IMR-90 (cell line): ENCODE data around the gene TFCP2. TPM values are rescaled to one million over a fixed set of nuclear protein-coding genes. Genes with fewer than 3 reads are reported as not detected.
A peak's percentile ranks its signal among the peaks of the same experiment; 100 is the strongest.

ENCODE experiments used
- ATAC-seq: fragments of 200-7000 bp; cut with Tn5 transposase; 2 replicates; pipeline ENCODE4 v1.9.1; 2020; ENCODE audit warnings: low read depth, mild to moderate bottlenecking, moderate library complexity
- BruUV-seq: library from RNA; stranded (reverse); fragments of 400-500 nt; replicated peaks from 2 replicates; lab custom pipeline; 2021; lab: Mats Ljungman, UMichigan
- CTCF ChIA-PET: fragments of 300-600 bp; formaldehyde crosslinking; extraction: SDS; loops from one replicate; lab custom pipeline; 2021; ENCODE audit warnings: antibody characterized with exemption; lab: Yijun Ruan, JAX
- POLR2A ChIA-PET: fragments of 300-600 bp; sonication (Branson Sonifier 250); formaldehyde crosslinking; loops from one replicate; lab custom pipeline; 2022; ENCODE audit warnings: antibody characterized with exemption; ENCODE audit not compliant: unreplicated experiment; lab: Charles Lee
- DNase-seq: peaks from one replicate; pipeline ENCODE4 v3.0.0; 2013
- H2AFZ ChIP-seq: replicated peaks from 2 replicates; pipeline ENCODE3; 2013; ENCODE audit warnings: low read length, mild to moderate bottlenecking; ENCODE audit not compliant: poor library complexity
- H2AK5ac ChIP-seq: 2 replicates; pipeline ENCODE4 v1.6.1; 2013; ENCODE audit warnings: low read depth, low read length, inconsistent platforms
- H2AK9ac ChIP-seq: replicated peaks from 2 replicates; pipeline ENCODE3; 2013; ENCODE audit warnings: mild to moderate bottlenecking, low read depth, low read length, moderate library complexity; ENCODE audit not compliant: poor library complexity
- H2BK120ac ChIP-seq: 2 replicates; pipeline ENCODE4 v1.6.1; 2013; ENCODE audit warnings: low read depth, low read length, inconsistent platforms
- H2BK15ac ChIP-seq: 3 replicates; pipeline ENCODE4 v1.6.1; 2013; ENCODE audit warnings: low read depth, low read length, inconsistent platforms
- H2BK20ac ChIP-seq: 2 replicates; pipeline ENCODE4 v1.6.1; 2013; ENCODE audit warnings: low read depth, mild to moderate bottlenecking, inconsistent platforms, low read length, moderate library complexity
- H2BK5ac ChIP-seq: 2 replicates; pipeline ENCODE4 v1.6.1; 2013; ENCODE audit warnings: mild to moderate bottlenecking, low read depth, low read length, inconsistent platforms; ENCODE audit not compliant: poor library complexity, severe bottlenecking
- H3K14ac ChIP-seq: replicated peaks from 2 replicates; pipeline ENCODE4 v1.6.1; 2013; ENCODE audit warnings: low read depth, low read length, inconsistent platforms
- H3K18ac ChIP-seq: 2 replicates; pipeline ENCODE4 v1.6.1; 2013; ENCODE audit warnings: low read depth, low read length, control low read depth
- H3K23ac ChIP-seq: 2 replicates; pipeline ENCODE4 v1.6.1; 2013; ENCODE audit warnings: low read depth, low read length, inconsistent platforms
- H3K27ac ChIP-seq: 2 replicates; pipeline ENCODE4 v1.5.1; 2013; ENCODE audit warnings: mild to moderate bottlenecking, control low read depth, low read length; ENCODE audit not compliant: insufficient read depth
- H3K27me3 ChIP-seq: 2 replicates; pipeline ENCODE4 v1.6.1; 2013; ENCODE audit warnings: low read length; ENCODE audit not compliant: control insufficient read depth, insufficient read depth
- H3K36me3 ChIP-seq: 2 replicates; pipeline ENCODE4 v1.6.1; 2013; ENCODE audit warnings: low read length, mixed read lengths; ENCODE audit not compliant: control insufficient read depth, insufficient read depth
- H3K4ac ChIP-seq: 2 replicates; pipeline ENCODE4 v1.6.1; 2013; ENCODE audit warnings: low read depth, low read length, inconsistent platforms
- H3K4me1 ChIP-seq: 2 replicates; pipeline ENCODE4 v1.6.1; 2013; ENCODE audit warnings: low read length, mixed read lengths; ENCODE audit not compliant: control insufficient read depth, insufficient read depth
- H3K4me2 ChIP-seq: 2 replicates; pipeline ENCODE4 v1.6.1; 2013; ENCODE audit warnings: low read depth, mild to moderate bottlenecking, control low read depth, low read length, moderate library complexity
- H3K4me3 ChIP-seq: 2 replicates; pipeline ENCODE4 v1.5.1; 2013; ENCODE audit warnings: low read depth, mild to moderate bottlenecking, control low read depth, low read length, moderate library complexity; ENCODE audit not compliant: insufficient read depth
- H3K56ac ChIP-seq: 2 replicates; pipeline ENCODE4 v1.6.1; 2013; ENCODE audit warnings: low read length, inconsistent platforms; ENCODE audit not compliant: insufficient read depth; ENCODE audit errors: extremely low read depth
- H3K79me1 ChIP-seq, 2 experiments: 2 replicates each; pipeline ENCODE4 v1.6.1; 2013; ENCODE audit warnings: low read length in 2 of 2, inconsistent platforms in 1 of 2, low read depth in 1 of 2
- H3K9ac ChIP-seq: 2 replicates; pipeline ENCODE4 v1.6.1; 2013; ENCODE audit warnings: low read depth, low read length, control low read depth
- H3K9me1 ChIP-seq: 2 replicates; pipeline ENCODE4 v1.6.1; 2013; ENCODE audit warnings: low read length, inconsistent platforms; ENCODE audit not compliant: insufficient read depth
- H3K9me3 ChIP-seq: 2 replicates; pipeline ENCODE4 v1.6.1; 2013; ENCODE audit warnings: low read length; ENCODE audit not compliant: control insufficient read depth, insufficient read depth
- H4K20me1 ChIP-seq: 2 replicates; pipeline ENCODE4 v1.6.1; 2013; ENCODE audit warnings: low read length, inconsistent platforms; ENCODE audit not compliant: insufficient read depth
- H4K5ac ChIP-seq: 2 replicates; pipeline ENCODE4 v1.6.1; 2013; ENCODE audit warnings: mild to moderate bottlenecking, low read depth, low read length, control low read depth
- H4K8ac ChIP-seq, 2 experiments: 2 replicates each; pipeline ENCODE4 v1.6.1; 2013; ENCODE audit warnings: low read depth in 2 of 2, low read length in 2 of 2, control low read depth in 1 of 2, inconsistent platforms in 1 of 2
- H4K91ac ChIP-seq: 2 replicates; pipeline ENCODE4 v1.6.1; 2013; ENCODE audit warnings: low read depth, low read length, inconsistent platforms; ENCODE audit not compliant: insufficient read depth
- MAFK ChIP-seq: IDR thresholded peaks from 2 replicates; pipeline ENCODE4 v1.6.1; 2012; ENCODE audit warnings: low read depth, low read length, improper control_type of control experiment
- MAZ ChIP-seq: IDR thresholded peaks from 2 replicates; pipeline ENCODE4 v1.6.1; 2012; ENCODE audit warnings: low read depth, mild to moderate bottlenecking, low read length, improper control_type of control experiment, moderate library complexity, borderline replicate concordance
- RAD21 ChIP-seq: IDR thresholded peaks from 2 replicates; pipeline ENCODE4 v1.6.1; 2012; ENCODE audit warnings: low read length, improper control_type of control experiment
- RFX5 ChIP-seq: IDR thresholded peaks from 2 replicates; pipeline ENCODE4 v1.8.0; 2012; ENCODE audit warnings: low read depth, mild to moderate bottlenecking, low read length, moderate library complexity
- SMC3 ChIP-seq: fragments of 150-350 bp; IDR thresholded peaks from 2 replicates; pipeline ENCODE4 v1.6.1; 2016; ENCODE audit warnings: low read depth, mild to moderate bottlenecking, antibody characterized with exemption, low read length, moderate library complexity
- WGBS, 2 experiments: methylation state at CpG; one replicate each; pipeline versions ENCODE4 v1.1.5 to v1.1.7; 2013; ENCODE audit warnings: missing lambda C conversion rate in 2 of 2; ENCODE audit not compliant: insufficient read length in 1 of 2; ENCODE audit errors: extremely low coverage in 2 of 2; 5-methylcytosine and 5-hydroxymethylcytosine counted together
- dilution Hi-C: fragments of 300-500 bp; cut with HindIII; formaldehyde crosslinking; loops from one replicate; pipeline ENCODE4 v1.14.3; 2018; ENCODE audit warnings: low sequenced_read_pairs; ENCODE audit not compliant: unreplicated experiment
- in situ Hi-C: fragments of 300-500 bp; cut with MboI; formaldehyde crosslinking; loops from 3 replicates; pipeline ENCODE4 v1.14.3; 2019; ENCODE audit warnings: low sequenced_read_pairs, inconsistent platforms, mixed read lengths
- intact Hi-C: fragments of 100-400 bp; cut with micrococcal nuclease; formaldehyde crosslinking; loops from 2 replicates; pipeline ENCODE4 v1.10.0; 2022
- polyA plus RNA-seq, 3 experiments: library from polyadenylated mRNA; depleted of rRNA; stranded (reverse); fragments of >200 nt; gene quantifications; 2 replicates each; pipeline ENCODE4 v1.2.3, GENCODE V29; 2012; ENCODE audit warnings: low replicate concordance in 1 of 3
- total RNA-seq: library from RNA; depleted of rRNA; stranded (reverse); fragments of >200 nt; gene quantifications from 2 replicates; pipeline ENCODE4 v1.2.3, GENCODE V29; 2012

Gene TFCP2
- total and polyA plus RNA-seq, 2 of the 4 experiments (the other 2 are of a cell fraction): 10.0 to 15.4 TPM

GRCh38 chr12:51071663-51072062, 101.3 kb downstream of the TFCP2 start:
- Histone ChIP-seq H3K9me3 (no peaks in the 10 kb centered on the region), H3K23ac (no peak overlapping the region), H3K4me1 (peaks cover 5% of the 10 kb centered on the region; the same call in 1 of the 2 replicates), H3K14ac (no peak overlapping the region), H3K4ac (no peak overlapping the region), H3K27ac (no peak overlapping the region), H2AK9ac (no peak overlapping the region), H3K9me1 (peaks cover 17% of the 10 kb centered on the region), H4K8ac (no peak overlapping the region), H2BK5ac (no peak overlapping the region), H3K4me3 (no peak overlapping the region), H2AK5ac (no peak overlapping the region), H4K20me1 (peaks cover 27% of the 10 kb centered on the region), H2BK120ac (no peak overlapping the region), H2BK20ac (no peak overlapping the region), H3K27me3 (no peaks in the 10 kb centered on the region), H2AFZ (no peak overlapping the region), H3K9ac (no peak overlapping the region), H4K5ac (no peak overlapping the region), H3K4me2 (no peak overlapping the region), H3K36me3 (peaks cover 53% of the 10 kb centered on the region), H4K91ac (no peak overlapping the region), H3K79me1 (peaks cover 15 to 60% of the 10 kb centered on the region in 2 experiments), H3K18ac (no peak overlapping the region), H2BK15ac (no peak overlapping the region), H3K56ac (no peak overlapping the region)
- POLR2A ChIA-PET: no interaction called here
- DNase-seq (peak; percentile 57), ATAC-seq (peak; percentile 77)
- CTCF ChIA-PET: no interaction called here
- in situ Hi-C loops (no loop called here), dilution Hi-C loops (no loop called here), intact Hi-C loops (no loop called here)
- no TSS peak for BruUV-seq
- WGBS, 2 experiments: 20% methylated on average over 1 of the region's 2 CpGs; no CpG with 5 or more reads in 1 of the 2 experiments
- no peak for TF ChIP-seq RFX5
- TF ChIP-seq RAD21: no peak
- TF ChIP-seq MAFK: no peak
- no peak for TF ChIP-seq MAZ
- no peak for TF ChIP-seq SMC3
